ENCODE data around the gene DUSP12.
"Not testable (repeated sequence)": the region's sequence is repeated elsewhere in the genome, so short reads cannot be mapped to it uniquely, and the experiment has no call there.

The DUSP12 gene, protein sequence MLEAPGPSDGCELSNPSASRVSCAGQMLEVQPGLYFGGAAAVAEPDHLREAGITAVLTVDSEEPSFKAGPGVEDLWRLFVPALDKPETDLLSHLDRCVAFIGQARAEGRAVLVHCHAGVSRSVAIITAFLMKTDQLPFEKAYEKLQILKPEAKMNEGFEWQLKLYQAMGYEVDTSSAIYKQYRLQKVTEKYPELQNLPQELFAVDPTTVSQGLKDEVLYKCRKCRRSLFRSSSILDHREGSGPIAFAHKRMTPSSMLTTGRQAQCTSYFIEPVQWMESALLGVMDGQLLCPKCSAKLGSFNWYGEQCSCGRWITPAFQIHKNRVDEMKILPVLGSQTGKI

DNA sequence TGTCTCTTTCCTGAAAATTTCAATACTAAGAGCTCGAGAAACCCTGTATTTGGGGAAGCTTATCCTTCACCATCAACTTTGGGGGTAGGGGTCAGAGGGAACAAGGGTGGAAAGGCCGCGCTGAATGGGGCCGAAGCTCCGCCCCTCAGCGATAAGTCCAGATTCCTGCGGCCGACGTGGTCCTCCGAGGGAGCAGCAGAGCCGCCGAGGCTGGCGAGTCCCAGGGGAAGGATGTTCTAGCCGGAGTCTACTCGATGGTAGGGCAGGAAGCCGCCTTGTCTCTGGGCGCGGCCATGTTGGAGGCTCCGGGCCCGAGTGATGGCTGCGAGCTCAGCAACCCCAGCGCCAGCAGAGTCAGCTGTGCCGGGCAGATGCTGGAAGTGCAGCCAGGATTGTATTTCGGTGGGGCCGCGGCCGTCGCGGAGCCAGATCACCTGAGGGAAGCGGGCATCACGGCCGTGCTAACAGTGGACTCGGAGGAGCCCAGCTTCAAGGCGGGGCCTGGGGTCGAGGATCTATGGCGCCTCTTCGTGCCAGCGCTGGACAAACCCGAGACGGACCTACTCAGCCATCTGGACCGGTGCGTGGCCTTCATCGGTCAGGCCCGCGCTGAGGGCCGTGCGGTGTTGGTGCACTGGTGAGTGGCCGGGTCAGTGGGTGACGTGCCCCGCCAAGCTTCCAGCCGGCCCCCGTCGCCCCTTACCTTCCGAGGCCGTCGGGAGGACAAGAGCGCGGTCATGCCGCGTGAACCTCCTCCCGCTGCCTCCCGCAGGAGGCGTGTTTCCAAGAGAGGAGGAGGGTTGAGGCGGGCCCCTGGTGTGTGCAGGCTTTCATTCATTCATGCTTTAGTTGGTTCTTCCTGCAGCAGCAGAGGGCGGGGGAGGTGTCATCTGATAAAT, at the start of gene DUSP12:
Gene DUSP12, plus strand, starts transcription at position 278 of the 899 bp plus-strand sequence. Its CDS starts 16 bp downstream, at position 294.
- DNase-seq: peak; percentile 90 to 93

DNA sequence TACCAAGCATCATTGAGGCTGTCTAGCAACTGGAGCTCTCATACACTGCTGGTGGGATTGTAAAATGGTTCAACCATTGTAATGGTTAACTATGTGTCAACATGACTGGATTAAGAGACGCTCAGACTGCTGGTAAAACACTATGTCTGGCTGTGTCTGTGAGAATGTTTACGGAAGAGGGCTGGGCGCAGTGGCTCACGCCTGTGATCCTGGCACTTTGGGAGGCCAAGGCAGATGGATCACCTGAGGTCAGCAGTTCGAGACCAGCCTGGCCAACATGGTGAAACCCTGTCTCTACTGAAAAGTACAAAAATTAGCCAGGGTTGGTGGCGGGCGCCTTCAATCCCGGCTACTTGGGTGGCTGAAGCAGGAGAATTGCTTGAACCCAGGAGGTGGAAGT, 47.3 kb upstream of the DUSP12 start:
- no peak for DNase-seq

DNA sequence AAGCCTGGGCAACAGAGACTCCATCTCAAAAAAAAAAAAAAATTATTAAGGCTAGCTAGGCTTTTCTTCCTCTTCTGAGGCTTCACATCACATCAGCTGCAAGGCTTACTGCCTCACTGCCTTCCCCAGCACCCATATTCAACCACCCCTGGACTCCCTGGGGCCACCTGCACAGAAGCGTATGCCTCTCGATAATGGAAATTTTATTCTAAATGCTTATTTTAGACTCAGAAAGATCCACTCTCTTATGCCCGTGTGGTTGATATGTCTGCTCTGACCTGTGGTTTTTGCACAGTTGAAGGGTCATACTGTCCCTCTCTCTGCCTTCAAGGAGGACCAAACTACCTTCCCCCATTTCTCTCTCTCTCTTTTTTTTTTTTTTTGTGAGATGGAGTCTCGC, 44.0 kb upstream of the DUSP12 start:
- DNase-seq: no peak

DNA sequence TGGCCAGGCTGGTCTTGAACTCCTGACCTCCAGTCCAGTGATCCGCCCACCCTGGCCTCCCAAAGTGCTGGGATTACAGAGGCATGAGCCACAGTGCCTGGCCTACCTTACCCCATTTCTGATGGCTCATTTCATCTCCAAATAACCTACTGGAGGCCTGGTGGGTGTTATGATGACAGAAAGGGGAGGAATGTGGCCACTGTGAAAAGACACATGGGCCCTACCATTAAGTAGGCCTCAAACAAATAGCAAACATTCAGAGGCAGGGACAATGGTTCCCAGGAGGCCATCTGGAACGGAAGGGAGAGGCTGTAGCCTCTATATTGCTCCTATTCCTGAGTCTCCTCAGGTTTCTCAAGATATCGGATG, 43.5 kb upstream of the DUSP12 start:
- DNase-seq: no peak

DNA sequence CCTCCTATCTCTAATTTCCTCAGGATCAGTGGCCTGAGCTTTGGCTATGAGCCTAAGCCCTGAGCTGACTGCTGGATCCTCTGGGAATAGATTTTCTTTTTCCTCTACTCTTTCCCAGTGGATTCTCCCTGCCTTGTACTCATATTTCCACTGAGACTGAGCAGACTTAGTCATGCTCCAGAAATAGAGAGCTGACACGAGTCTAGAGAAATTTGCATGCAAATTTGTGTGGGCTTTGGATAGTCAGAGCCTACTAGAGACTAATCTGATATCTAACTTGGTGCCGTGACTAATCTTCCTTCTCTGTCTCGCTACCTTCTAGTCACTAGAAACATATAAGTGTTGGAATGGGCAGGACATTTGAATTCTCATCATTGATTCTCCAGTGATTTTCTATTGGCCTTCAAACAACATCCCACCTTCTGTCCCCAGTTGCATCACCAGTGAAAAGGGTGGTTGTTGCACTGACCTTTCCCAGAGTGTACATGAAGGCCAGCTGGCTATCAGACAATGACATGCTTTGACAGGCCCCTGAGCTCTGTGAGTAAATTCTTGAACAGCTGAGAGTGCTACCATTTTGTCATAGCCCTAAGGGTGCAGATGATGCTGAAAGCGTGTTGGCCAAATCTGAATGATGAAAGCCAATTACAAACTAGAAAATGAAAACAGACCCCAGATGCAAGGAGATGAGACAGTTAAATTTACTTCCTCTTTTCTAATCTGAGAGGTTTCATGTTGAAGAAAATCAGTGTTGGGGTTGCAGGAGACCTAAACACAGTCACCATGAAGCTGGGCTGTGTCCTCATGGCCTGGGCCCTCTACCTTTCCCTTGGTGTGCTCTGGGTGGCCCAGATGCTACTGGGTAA, 42.9 kb upstream of the DUSP12 start, which contains the start of gene FCRLA:
Gene FCRLA, plus strand, starts transcription at position 748 of the 866 bp plus-strand sequence. Its CDS starts 36 bp downstream, at position 784.
- DNase-seq: no peak

DNA sequence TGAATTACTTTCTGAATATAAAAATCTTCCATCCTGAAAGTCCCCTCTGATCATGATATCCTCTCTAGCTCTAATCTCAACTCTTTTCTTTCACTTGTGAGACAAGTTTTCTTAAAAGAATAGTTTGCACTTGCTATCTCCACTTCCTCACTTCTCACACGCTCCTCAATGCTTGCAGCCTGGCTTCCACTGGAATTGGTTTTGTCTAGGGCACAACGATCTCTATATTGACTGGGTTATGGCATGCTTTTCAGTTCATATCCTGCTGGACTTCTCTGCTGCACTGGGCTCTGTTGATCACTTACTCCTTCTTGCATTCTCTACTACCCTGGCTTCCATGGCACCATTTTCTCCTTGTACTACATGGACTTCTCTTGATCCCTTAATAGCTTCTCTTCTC, 42.1 kb upstream of the DUSP12 start:
- no peak for DNase-seq

DNA sequence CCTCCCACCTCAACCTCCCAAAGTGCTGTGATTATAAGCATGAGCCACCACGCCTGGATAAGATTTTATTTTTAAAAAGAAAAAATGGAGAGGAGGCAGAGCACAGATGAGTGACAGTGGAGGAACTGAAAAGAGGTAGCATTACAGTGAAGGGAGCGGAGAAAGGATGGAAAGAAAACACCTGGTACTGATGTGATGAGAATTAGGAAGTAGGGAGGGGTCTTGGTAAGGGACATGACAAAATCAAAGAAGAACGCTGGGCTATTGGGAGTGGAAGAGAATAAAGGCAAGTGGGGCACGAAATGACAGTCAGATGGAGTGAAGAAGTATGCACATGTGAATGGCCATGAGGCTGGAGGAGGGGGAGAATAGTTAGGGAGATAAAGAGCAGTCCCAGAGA, 40.2 kb upstream of the DUSP12 start:
- no peak for DNase-seq

DNA sequence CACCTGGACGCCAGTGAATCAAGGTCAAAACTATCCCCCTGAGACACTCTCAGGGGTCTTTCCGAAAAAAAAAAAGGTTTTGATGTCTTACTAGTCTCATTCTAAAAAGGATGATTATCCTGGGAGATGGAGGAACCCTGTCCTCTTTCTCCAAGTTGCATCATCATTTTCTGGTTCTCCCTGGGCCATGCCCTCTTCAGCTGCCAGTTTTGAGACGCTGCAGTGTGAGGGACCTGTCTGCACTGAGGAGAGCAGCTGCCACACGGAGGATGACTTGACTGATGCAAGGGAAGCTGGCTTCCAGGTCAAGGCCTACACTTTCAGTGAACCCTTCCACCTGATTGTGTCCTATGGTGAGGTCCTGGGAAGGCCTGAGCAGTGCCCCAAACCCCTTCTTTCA, 39.0 kb upstream of the DUSP12 start:
- DNase-seq: no peak

DNA sequence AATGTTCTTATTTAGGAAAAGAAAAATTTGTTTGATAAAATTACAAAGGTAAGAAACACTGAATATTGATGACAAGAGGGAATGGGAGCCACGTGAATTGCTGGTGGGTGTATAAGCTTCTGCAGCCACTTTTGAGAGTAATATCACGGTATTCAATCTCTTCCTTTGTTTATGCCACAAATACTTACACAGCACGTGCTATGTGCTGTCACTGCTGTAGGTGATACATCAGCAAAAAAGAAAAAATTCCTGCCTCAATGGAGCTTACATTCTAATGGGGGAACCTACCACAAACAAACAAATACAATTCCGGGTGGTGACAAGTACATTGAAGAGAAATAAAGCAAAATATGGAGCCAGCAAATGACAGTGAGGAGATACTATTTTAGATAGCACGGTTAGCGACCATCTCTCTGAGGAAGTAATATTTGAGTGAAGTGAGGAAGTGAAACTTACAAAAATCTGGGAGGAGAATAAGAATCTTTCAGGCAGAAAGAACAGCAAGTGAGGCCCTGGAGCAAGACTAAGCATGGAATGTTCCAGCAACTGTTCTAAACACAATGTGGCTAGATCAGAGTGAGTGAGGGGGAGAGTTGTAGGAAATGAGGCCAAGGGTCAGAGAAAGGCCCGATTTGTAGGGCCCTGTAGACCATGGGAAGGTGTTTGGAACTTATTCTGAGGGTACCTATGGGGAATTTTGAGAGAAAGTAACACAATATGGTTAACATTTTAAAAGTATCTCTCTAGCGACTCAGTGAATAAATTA, 30.8 kb upstream of the DUSP12 start:
- DNase-seq: no peak

DNA sequence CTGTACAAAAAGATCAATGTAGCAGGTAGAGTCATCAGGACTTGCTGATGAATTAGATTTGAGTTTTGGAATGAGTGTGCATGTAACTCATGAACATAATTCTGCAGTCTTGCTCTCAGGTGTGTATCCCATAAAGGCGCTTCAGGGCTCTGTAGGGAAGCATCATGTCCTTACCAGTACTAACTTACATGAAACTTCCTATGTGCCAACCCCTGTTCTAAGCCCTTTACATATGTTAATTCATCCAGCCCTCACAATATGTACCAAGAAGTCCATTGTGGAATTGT, 30.3 kb upstream of the DUSP12 start:
- DNase-seq: no peak

DNA sequence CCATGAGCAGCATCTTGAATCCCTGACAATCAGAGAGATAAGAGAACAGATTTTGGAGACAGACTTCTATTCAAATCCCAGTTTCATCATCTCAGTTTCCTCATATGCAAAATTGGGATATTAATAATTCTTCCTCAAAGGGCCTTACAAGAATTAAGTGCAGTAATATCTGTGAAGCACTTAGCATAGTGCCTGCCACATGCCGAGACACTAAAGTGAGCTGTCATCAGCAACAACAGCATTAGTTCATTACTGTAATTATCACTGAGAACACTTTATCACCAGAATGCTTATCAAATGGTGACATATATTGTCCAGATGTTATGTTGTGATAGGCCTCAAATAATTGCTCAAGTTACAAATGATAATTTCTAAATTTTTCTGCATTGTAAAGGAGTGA, 29.2 kb upstream of the DUSP12 start:
- DNase-seq: no peak

DNA sequence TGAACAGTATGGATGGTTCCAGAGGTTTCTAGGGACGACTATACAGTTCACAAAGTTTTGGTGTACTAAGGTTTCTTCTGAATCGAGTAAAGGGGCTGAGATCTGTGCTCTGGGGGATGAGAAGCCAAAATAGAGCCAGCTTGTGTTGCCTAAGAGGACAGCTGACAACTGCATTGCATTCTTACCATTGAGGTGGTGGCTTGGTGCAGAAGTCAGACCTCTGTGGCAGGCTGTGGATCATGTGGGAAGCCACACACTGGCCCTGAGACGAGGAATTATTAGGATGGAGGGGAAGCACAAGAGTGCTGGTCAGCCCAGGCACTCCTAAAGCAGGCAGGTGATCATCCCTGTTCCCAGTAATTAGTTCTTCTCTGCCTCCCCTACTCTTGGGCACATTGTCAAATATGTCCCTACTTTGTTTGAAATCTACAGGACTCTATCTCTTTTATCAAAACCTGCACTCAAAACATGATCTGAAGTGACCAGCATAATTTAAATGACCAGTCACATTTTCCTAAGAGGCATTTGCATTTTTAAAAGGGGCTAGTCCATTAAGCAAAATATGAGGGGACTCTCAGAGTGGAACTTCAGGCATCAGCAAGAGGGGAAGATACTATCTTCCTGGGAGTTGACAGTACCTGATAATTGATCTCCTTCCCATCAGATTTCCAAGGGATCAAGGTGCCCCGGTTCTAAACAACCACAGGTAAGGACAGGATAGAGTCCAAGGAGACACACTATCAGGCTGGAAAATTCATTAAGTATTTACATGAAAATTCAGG, 28.4 kb upstream of the DUSP12 start, which contains the start of gene FCRLB:
Gene FCRLB, plus strand, starts transcription at position 589 of the 782 bp plus-strand sequence. CDS start 1,129 bp downstream, outside the sequence.
- no peak for DNase-seq

DNA sequence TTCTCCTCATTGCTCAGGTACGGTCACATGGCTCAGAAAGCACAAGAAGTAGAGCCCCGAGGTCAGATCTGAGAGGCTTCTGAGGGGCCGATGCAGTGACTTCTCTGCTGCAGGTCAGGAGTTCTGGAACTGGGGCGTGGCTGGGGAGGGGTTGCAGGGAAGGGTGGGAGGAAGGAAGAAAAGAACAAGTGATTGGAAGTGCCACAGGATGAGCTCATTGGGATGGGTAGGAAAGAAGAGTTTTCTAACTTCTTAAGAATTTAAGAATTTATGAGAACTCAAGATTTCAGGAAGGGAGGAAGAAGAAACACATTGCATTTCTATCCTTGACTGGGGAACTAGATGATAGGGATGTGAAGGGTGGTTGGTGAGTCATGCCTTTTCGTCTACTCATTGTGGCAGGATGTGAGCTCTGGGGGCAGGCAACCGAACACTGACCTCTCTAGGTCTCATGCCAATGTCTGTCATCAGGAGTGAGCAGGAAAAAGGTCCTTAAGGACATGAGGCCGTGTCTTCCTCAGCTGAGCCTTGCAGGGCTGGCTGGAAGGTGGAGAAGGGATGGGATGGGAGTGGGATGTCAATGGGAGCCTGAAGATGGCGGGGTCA, 27.7 kb upstream of the DUSP12 start:
- no peak for DNase-seq

DNA sequence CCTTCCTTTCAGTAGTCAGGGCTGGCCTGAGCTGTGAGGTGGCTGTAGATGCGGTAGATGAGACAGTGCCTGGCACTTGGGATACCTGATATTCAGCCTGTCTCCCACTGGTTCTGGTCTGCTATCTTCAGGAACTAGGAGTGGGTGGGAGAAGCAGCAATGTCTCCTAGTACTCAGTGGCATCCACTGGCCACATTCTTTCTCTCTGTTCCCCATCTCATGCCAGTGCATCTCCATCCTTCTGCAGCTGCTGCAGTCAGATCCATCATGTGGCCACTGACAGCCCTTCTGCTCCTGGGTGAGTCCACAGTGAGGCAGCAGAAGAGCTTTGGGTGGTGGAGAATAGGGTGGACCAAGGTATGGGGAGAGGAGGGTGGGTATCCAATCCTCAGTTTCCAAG, 27.2 kb upstream of the DUSP12 start:
- DNase-seq: no peak

DNA sequence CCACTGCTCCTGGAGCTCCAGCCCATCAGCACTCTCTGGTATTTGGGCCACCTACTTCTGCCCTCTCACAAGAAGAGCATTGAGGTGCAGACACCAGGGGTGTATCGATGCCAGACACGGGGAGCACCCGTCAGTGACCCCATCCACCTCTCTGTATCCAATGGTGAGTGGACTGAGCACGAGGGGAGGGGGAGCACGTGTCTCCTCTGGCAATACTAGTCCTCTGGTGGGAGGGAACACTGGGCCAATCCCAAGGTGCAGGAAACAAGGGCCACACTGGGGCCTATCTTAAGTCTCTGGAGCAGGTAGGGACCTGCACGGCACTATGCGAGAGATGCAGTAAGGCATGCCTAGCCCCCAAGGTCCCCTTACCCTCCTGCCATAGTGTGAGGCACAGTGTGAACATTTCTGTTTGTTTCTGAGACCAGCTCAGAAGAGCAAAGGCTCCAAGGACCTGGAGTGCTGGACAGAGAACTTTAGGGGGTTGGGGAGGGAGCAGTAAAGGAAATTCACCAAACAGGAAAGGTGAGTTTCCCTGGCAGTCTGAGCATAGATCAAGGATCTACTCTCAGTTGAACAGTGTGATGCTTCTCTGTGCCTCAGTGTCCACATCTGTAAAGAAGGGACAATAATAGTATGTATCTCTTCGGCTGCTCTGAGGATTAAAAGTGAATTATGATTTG, 26.0 kb upstream of the DUSP12 start:
- no peak for DNase-seq

DNA sequence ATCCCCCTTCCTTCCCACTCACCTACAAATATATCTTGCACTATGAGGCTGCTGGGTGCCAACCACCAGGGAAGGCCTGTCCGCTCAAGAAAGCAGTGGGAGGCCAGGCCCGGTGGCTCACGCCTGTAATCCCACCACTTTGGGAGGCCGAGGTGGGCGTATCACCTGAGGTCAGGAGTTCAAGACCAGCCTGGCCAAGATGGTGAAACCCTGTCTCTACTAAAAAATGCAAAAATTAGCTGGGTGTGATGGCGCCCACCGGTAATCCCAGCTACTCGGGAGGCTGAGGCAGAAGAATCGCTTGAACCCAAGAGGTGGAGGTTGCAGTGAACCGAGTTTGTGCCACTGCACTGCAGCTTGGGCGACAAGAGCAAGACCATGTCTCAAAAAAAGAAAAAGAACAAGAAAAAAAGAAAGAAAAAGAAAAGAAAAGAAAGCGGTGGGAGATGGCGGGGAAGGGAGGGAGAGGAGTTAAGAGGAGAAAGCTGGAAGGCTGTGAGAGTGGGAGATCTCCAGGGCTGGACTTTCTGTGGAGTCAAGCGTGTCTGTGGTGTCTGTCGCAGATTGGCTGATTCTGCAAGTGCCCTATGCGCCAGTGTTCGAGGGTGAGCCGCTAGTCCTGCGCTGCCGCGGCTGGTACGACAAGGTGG, 24.2 kb upstream of the DUSP12 start:
- not testable (repeated sequence) for DNase-seq

DNA sequence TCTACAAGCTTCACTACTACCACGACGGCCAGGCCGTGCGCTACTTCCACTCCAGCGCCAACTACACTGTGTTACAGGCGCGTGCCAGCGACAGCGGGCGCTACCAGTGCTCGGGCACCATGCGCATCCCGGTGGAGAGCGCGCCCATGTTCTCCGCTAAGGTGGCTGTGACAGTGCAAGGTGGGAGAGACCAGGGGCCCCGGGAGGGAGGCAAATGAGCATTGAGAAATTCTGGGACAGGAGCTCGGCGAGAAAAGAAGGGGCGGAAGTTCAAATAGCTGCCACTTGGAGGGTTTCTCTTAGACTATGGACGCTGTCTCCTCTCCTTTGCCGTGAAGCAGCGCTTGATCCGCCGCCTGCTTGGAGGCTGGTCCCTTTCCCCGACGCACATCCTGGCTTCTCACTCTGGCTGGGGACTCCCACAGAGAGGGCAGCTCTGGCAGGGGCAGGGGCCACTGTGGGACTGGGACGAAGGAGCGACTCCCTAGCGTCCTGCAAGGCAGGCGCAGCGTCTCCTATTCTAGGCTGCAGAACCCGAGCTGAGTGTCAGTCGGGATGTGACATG, 23.6 kb upstream of the DUSP12 start:
- peak in 1 of 2 experiments; percentile 60 for DNase-seq

DNA sequence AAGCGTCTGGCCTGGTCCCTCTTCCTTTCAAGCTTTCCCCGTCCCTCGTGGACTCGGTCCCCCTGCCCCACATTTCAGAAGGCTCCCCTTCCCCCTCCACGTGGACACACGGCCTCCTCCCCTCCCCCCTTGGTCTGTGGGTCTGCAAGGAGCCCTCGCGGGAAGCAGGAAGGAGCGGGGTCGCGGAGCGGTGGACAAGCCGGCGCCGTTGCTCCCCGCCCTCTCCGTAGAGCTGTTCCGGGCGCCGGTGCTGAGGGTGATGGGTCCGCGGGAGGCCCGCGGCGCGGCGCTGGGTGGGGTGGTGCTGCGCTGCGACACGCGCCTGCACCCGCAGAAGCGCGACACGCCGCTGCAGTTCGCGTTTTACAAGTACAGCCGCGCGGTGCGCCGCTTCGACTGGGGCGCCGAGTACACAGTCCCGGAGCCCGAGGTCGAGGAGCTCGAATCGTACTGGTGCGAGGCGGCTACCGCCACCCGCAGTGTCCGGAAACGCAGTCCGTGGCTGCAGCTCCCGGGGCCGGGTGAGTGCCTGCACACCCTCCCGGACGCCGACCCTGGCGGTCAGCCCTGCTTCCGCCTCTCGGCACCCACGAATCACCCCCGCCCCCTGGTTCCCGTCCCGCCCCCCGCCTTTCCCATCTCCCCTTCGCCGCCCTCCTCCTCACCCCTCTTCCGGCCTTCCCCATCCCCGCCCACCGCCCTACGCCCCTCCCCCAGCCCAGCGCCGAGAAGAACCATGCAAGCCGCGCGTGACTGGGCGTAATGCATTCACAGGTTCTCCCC, 22.9 kb upstream of the DUSP12 start:
- DNase-seq: peak; percentile 50 to 73
